ENCODE results near the gene BHMT2.

BHMT2 gene

GRCh38 chr5:79124607-79125006, 55.0 kb downstream of the BHMT2 start:
- DNase-seq, result no peak

GRCh38 chr5:79130781-79131180, 61.2 kb downstream of the BHMT2 start:
- no peak for DNase-seq

GRCh38 chr5:79133121-79133656, 63.6 kb downstream of the BHMT2 start:
- no peak for DNase-seq

DNA sequence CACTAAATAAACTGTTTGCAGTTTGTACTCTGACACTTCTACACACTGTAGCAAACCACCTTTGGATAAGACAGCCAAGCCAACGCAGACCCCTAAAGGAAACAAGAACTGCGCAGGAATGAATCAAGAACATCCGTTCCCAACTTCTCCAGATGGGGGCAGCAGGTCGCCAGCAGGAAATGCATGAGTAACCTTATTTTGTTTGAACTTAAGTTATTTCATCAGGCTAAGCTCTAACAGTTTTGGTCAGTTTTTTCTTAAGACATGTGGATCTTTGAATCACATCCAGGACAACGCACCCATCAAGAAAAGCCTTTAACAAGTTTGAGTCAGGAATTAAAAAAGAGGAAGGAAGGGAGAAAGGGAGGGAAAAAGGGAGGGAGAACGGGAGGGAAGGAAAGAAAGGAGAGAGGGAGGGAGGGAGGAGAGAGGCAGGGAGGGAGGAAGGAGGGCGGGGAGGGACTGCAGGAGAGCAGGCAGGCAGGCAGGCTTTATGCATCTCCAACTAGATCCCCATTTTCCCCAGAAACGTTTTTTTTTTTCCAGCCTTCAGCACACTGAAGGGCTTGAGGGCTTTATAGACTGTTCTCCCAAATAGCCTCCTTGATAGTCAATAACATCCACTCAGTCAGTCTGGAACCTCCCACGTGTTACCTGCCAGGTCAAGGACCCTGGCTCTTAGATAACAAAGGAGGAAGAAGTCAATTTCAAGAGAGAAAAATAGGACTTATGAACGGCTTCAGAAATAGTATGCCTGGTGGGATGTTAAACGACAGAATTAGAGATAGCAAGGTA, 64.3 kb downstream of the BHMT2 start:
- peak; percentile 81 for DNase-seq

- no peak for DNase-seq
These were observed 66.4 kb downstream of the BHMT2 start for GRCh38 chr5:79135790-79136553.

- DNase-seq, result no peak
These were observed 67.1 kb downstream of the BHMT2 start for GRCh38 chr5:79136618-79137017.

All from activated CD4-positive, alpha-beta T cell treated with anti-CD3 and anti-CD28 coated beads for 48 hours (primary cell).